MM.1S (cell line): ENCODE results near the gene MKKS.

Source experiments
- DNase-seq: peaks from one replicate; pipeline ENCODE4 v3.0.0-alpha.2; 2015
- H2AFZ ChIP-seq: fragments of 300-600 bp; sonication (generic); 2 replicates; pipeline ENCODE4 v1.6.0; 2016; ENCODE audit warnings: antibody characterized with exemption, low read length
- H3F3A ChIP-seq: fragments of 300-600 bp; sonication (generic); 2 replicates; pipeline ENCODE4 v1.6.1; 2016; ENCODE audit warnings: mild to moderate bottlenecking, antibody characterized with exemption, low read length, moderate library complexity, mixed read lengths; ENCODE audit not compliant: insufficient read depth
- H3K27ac ChIP-seq: fragments of 300-600 bp; sonication (generic); 2 replicates; pipeline ENCODE4 v1.5.1; 2016; ENCODE audit warnings: mild to moderate bottlenecking, low read length
- H3K27me3 ChIP-seq: fragments of 300-600 bp; sonication (generic); replicated peaks from 2 replicates; pipeline ENCODE4 v1.6.0; 2016; ENCODE audit warnings: low read length; ENCODE audit not compliant: insufficient read depth
- H3K36me3 ChIP-seq: fragments of 300-600 bp; sonication (generic); replicated peaks from 2 replicates; pipeline ENCODE4 v1.6.1; 2016; ENCODE audit warnings: mild to moderate bottlenecking, low read length, mixed read lengths; ENCODE audit not compliant: insufficient read depth
- H3K4me1 ChIP-seq: fragments of 300-600 bp; sonication (generic); 2 replicates; pipeline ENCODE4 v1.6.1; 2016; ENCODE audit warnings: low read length, mixed read lengths
- H3K4me2 ChIP-seq: fragments of 300-600 bp; sonication (generic); 2 replicates; pipeline ENCODE4 v1.6.0; 2016; ENCODE audit warnings: low read depth, low read length
- H3K4me3 ChIP-seq: fragments of 300-600 bp; sonication (generic); 2 replicates; pipeline ENCODE4 v1.5.1; 2016; ENCODE audit warnings: low read length, mixed read lengths
- H3K79me2 ChIP-seq: fragments of 300-600 bp; sonication (generic); 2 replicates; pipeline ENCODE4 v1.6.1; 2016; ENCODE audit warnings: mixed run types, low read length, mixed read lengths
- H3K9ac ChIP-seq: fragments of 300-600 bp; sonication (generic); 2 replicates; pipeline ENCODE4 v1.6.1; 2016; ENCODE audit warnings: low read length, mixed read lengths
- H3K9me2 ChIP-seq: fragments of 300-600 bp; sonication (generic); replicated peaks from 2 replicates; pipeline ENCODE4 v1.6.1; 2016; ENCODE audit warnings: mild to moderate bottlenecking, low read length, mixed read lengths; ENCODE audit not compliant: insufficient read depth
- H3K9me3 ChIP-seq: fragments of 300-600 bp; sonication (generic); replicated peaks from 2 replicates; pipeline ENCODE4 v1.6.1; 2016; ENCODE audit warnings: mild to moderate bottlenecking, low read length, mixed read lengths; ENCODE audit not compliant: insufficient read depth
- H4K20me1 ChIP-seq: fragments of 300-600 bp; sonication (generic); 2 replicates; pipeline ENCODE4 v1.6.1; 2016; ENCODE audit warnings: mild to moderate bottlenecking, low read length, moderate library complexity, mixed read lengths; ENCODE audit not compliant: insufficient read depth
- EZH2 ChIP-seq: fragments of 300-600 bp; sonication (generic); optimal IDR thresholded peaks from 2 replicates; pipeline ENCODE3; 2017; ENCODE audit warnings: low read depth, mild to moderate bottlenecking, antibody characterized with exemption, low read length, mixed read lengths
- EZH2phosphoT487 ChIP-seq: fragments of 300-600 bp; sonication (generic); IDR thresholded peaks from 2 replicates; pipeline ENCODE4 v1.6.1; 2018; ENCODE audit warnings: antibody characterized with exemption, low read length
- TF ChIP-seq, protein P1 (sequence below): fragments of 300-600 bp; sonication (generic); IDR thresholded peaks from 2 replicates; pipeline ENCODE4 v1.5.1; 2016; ENCODE audit warnings: antibody characterized with exemption, low read length, mixed read lengths

MKKS gene

DNA sequence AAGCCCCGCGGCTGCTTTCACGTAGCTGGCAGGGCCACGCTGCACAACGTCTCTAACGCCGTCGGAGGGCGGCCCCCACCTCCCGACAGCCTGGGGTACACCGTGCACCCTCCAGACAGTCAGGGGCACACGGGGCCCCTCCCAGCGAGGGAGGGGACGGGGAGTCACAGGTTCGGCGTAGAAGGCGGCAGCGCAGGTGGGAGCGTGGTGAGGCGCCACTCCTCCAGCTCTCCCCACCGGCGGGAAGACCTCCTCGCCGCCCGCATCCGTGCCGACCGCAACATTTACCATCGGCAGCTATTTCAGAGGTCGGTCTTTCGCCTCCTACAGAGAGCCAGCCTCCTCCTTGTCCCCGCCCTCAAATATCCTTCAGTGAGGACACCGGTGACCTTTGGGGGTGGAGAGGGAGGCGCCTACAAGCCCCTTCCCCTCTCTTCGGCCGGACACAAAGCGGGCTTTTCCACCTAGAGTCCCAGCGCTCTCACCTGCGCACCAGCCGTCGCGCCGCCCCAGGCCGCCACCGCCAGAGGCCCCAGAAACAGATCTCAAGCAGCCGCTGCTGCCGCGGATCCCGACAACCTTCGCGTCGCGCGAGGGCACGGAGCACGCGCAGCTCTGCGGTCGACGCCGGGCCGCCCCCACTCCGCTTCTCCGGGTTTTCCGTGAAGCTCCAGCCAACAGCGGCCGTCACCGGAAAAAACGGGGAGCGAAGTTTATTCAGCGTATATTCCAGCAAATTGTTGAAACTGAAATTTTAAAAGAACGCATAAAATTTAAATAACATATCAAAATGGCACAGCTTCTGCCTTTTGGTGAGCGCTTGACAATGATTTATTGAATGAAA lies at the start of gene MKKS:
Gene MKKS, minus strand, starts transcription at position 600 of the 844 bp plus-strand sequence. CDS start 20,708 bp downstream, outside the sequence.
- Histone ChIP-seq H3K27ac (peak within 1 kb of the TSS; percentile 81), H3K27me3 (no peaks in the 10 kb centered on the region), H3K36me3 (no peaks in the 10 kb centered on the region), H2AFZ (peak within 1 kb of the TSS; percentile 88), H4K20me1 (no peaks in the 10 kb centered on the region), H3K9me3 (no peaks in the 10 kb centered on the region), H3K4me2 (peak within 1 kb of the TSS; percentile 81), H3K9ac (peak within 1 kb of the TSS; percentile 86), H3K9me2 (no peaks in the 10 kb centered on the region), H3K4me3 (peak within 1 kb of the TSS; percentile 87), H3K4me1 (no peaks in the 10 kb centered on the region), H3F3A (peaks cover 12% of the 10 kb centered on the region; the same call in 1 of the 2 replicates), H3K79me2 (peaks cover 52% of the 10 kb centered on the region)
- DNase-seq = peak; percentile 94
- TF ChIP-seq EZH2phosphoT487 (no peak), EZH2 (no peak)
- TF ChIP-seq, protein P1, sequence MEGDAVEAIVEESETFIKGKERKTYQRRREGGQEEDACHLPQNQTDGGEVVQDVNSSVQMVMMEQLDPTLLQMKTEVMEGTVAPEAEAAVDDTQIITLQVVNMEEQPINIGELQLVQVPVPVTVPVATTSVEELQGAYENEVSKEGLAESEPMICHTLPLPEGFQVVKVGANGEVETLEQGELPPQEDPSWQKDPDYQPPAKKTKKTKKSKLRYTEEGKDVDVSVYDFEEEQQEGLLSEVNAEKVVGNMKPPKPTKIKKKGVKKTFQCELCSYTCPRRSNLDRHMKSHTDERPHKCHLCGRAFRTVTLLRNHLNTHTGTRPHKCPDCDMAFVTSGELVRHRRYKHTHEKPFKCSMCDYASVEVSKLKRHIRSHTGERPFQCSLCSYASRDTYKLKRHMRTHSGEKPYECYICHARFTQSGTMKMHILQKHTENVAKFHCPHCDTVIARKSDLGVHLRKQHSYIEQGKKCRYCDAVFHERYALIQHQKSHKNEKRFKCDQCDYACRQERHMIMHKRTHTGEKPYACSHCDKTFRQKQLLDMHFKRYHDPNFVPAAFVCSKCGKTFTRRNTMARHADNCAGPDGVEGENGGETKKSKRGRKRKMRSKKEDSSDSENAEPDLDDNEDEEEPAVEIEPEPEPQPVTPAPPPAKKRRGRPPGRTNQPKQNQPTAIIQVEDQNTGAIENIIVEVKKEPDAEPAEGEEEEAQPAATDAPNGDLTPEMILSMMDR = no peak

DNA sequence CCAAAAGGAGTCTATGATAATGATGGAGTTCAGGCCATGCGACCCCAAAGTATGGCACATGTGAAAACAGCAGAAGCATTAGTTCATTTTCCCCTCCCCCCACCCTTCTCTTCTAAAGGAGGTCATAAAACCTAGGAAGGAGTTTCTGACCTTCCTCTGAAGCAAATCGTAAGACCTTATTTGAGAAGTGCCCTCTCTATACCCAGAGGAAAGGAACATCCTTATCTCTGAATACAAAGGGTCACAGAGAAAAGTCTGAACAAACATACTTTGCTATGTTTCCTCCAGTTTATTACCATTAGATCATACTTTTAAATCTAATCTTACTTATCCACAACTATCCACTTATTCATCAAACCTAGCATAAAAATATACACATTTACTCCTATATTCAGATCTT lies 49.7 kb upstream of the MKKS start:
- Histone ChIP-seq H3K4me3 (no peak overlapping the region), H3K4me1 (no peaks in the 10 kb centered on the region), H3F3A (no peaks in the 10 kb centered on the region), H4K20me1 (no peaks in the 10 kb centered on the region), H3K9me3 (no peaks in the 10 kb centered on the region), H3K9me2 (no peaks in the 10 kb centered on the region), H2AFZ (no peak overlapping the region), H3K27me3 (no peaks in the 10 kb centered on the region), H3K27ac (no peak overlapping the region), H3K9ac (no peak overlapping the region), H3K36me3 (no peaks in the 10 kb centered on the region), H3K4me2 (no peak overlapping the region), H3K79me2 (no peaks in the 10 kb centered on the region)
- no peak for DNase-seq
- TF ChIP-seq, protein P1 = no peak
- no peak for TF ChIP-seq EZH2phosphoT487
- no peak for TF ChIP-seq EZH2

DNA sequence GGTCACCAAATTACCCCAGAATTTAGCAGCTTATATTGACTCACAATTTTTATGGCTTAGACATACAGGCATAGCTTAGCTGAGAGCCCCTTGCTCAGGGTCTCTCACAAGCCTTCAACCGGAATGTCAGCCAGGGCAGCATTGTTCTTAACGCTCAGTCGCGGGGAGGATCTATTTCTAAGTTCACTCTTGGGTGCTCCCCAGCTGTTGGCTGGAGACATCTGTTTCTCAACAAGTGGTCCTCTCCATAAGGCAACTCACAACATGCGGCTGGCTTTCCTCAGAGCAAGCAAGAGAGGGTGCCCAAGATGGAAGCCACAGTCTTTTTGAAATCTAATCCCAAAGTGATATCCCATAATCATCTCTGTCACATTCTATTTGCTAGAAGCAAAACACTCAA lies 47.7 kb upstream of the MKKS start:
- no peak for DNase-seq
- Histone ChIP-seq H3K9ac (no peak overlapping the region), H3K9me3 (no peaks in the 10 kb centered on the region), H3K36me3 (no peaks in the 10 kb centered on the region), H3K4me3 (no peak overlapping the region), H3K4me2 (no peak overlapping the region), H3K27ac (no peak overlapping the region), H2AFZ (no peak overlapping the region), H3K4me1 (peaks cover 3% of the 10 kb centered on the region), H3K79me2 (no peaks in the 10 kb centered on the region), H3F3A (no peaks in the 10 kb centered on the region), H3K9me2 (no peaks in the 10 kb centered on the region), H3K27me3 (no peaks in the 10 kb centered on the region), H4K20me1 (no peaks in the 10 kb centered on the region)
- TF ChIP-seq, protein P1 = no peak
- TF ChIP-seq EZH2 (no peak), EZH2phosphoT487 (no peak)
